Bronchial epithelial cell (primary cell): Measurements from ENCODE around the gene TNFRSF19. TPM values are rescaled to one million over a fixed set of nuclear protein-coding genes. Genes with fewer than 3 reads are reported as not detected.

Experiments used
- DNase-seq: peaks from one replicate; pipeline ENCODE4 v3.0.0-alpha.2; 2010; ENCODE audit warnings: low read depth
- FAIRE-seq: peaks from 2 replicates; lab custom pipeline; 2011; peaks lifted over from hg19 to GRCh38; lab: Jason Lieb, UNC
- H3K27me3 ChIP-seq: 2 replicates; pipeline ENCODE4 v1.5.1; 2011; ENCODE audit warnings: low read length; ENCODE audit not compliant: control insufficient read depth, insufficient read depth
- H3K36me3 ChIP-seq: 2 replicates; pipeline ENCODE4 v1.5.1; 2011; ENCODE audit warnings: low read length; ENCODE audit not compliant: control insufficient read depth, insufficient read depth
- H3K4me3 ChIP-seq: 2 replicates; pipeline ENCODE4 v1.5.1; 2011; ENCODE audit warnings: mild to moderate bottlenecking, low read depth, low read length, control low read depth
- CTCF ChIP-seq: IDR thresholded peaks from 2 replicates; pipeline ENCODE4 v1.5.1; 2011; ENCODE audit warnings: mild to moderate bottlenecking, moderate library complexity, low read length, control low read depth, inconsistent platforms; ENCODE audit not compliant: insufficient read depth, severe bottlenecking
- total RNA-seq: library from RNA; depleted of rRNA; stranded (reverse); fragments of >200 nt; gene quantifications from 2 replicates; pipeline ENCODE4 v1.2.1, GENCODE V29; 2014

Gene TNFRSF19
- total RNA-seq, 1 donor from 2014 or later, result 1.3 TPM

GRCh38 chr13:23654111-23655110 is 84.2 kb downstream of the TNFRSF19 start:
- Histone ChIP-seq H3K4me3 (no peak overlapping the region), H3K36me3 (no peaks in the 10 kb centered on the region), H3K27me3 (no peaks in the 10 kb centered on the region)
- FAIRE-seq (no peak), DNase-seq (peak; percentile 87)
- no peak for TF ChIP-seq CTCF

GRCh38 chr13:23655321-23655720 is 85.1 kb downstream of the TNFRSF19 start:
- H3K4me3 ChIP-seq, result no peak overlapping the region
- no peak for TF ChIP-seq CTCF
- H3K36me3 ChIP-seq, result no peaks in the 10 kb centered on the region
- no peak for FAIRE-seq
- no peaks in the 10 kb centered on the region for H3K27me3 ChIP-seq
- no peak for DNase-seq

GRCh38 chr13:23656637-23657371 is 86.6 kb downstream of the TNFRSF19 start:
- TF ChIP-seq CTCF, result no peak
- H3K4me3 ChIP-seq, result no peak overlapping the region
- no peaks in the 10 kb centered on the region for H3K36me3 ChIP-seq
- DNase-seq (peak; percentile 67), FAIRE-seq (no peak)
- no peaks in the 10 kb centered on the region for H3K27me3 ChIP-seq

- DNase-seq, result no peak
- no peaks in the 10 kb centered on the region for H3K36me3 ChIP-seq
- TF ChIP-seq CTCF, result no peak
- peak; percentile 36 for FAIRE-seq
- no peaks in the 10 kb centered on the region for H3K27me3 ChIP-seq
- H3K4me3 ChIP-seq, result no peak overlapping the region
Measured at GRCh38 chr13:23658929-23659541, 88.8 kb downstream of the TNFRSF19 start.

GRCh38 chr13:23660249-23660648 is 90.0 kb downstream of the TNFRSF19 start:
- DNase-seq, result no peak
- Histone ChIP-seq H3K27me3 (no peaks in the 10 kb centered on the region), H3K36me3 (no peaks in the 10 kb centered on the region), H3K4me3 (no peak overlapping the region)
- no peak for TF ChIP-seq CTCF
- FAIRE-seq, result no peak
